NT2/D1 (cell line): Measurements from ENCODE around the gene LAMC2.

Experiments
- SUZ12 ChIP-seq: IDR thresholded peaks from 2 replicates; pipeline ENCODE4 v1.6.1; 2011; ENCODE audit not compliant: insufficient read length, insufficient read depth; ENCODE audit errors: extremely low read depth
- YY1 ChIP-seq: IDR thresholded peaks from 2 replicates; pipeline ENCODE4 v1.6.1; 2011; ENCODE audit not compliant: insufficient read length, insufficient read depth
- ZNF274 ChIP-seq: IDR thresholded peaks from 2 replicates; pipeline ENCODE4 v1.6.1; 2011; ENCODE audit warnings: mild to moderate bottlenecking, low read depth, low read length

DNA sequence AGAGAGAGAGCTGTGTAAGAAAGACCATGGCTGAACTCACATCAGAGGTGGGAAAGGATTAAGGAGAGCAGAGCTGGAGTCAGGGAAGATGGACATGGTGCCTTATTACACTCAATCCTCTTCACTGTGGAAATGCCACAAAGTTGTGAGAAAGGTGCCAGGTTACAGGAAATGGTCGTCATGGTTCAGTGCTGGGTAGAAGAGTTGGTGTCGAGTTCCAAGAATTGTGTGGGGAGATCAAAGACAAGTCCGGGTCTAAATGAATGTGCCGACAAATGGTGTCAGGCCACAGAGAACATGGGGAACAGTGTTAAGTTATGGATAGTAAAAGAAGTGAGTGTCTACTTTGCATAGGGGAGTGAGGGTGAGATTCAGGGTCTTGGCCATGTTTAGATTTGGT, 40.9 kb downstream of the LAMC2 start:
- TF ChIP-seq ZNF274 (no peak), YY1 (no peak), SUZ12 (no peak)
